ENCODE results near the gene CCNL2.

GRCh38 chr1:1426496-1427105 is 27.5 kb upstream of the CCNL2 start:
- TF ChIP-seq, protein P1, sequence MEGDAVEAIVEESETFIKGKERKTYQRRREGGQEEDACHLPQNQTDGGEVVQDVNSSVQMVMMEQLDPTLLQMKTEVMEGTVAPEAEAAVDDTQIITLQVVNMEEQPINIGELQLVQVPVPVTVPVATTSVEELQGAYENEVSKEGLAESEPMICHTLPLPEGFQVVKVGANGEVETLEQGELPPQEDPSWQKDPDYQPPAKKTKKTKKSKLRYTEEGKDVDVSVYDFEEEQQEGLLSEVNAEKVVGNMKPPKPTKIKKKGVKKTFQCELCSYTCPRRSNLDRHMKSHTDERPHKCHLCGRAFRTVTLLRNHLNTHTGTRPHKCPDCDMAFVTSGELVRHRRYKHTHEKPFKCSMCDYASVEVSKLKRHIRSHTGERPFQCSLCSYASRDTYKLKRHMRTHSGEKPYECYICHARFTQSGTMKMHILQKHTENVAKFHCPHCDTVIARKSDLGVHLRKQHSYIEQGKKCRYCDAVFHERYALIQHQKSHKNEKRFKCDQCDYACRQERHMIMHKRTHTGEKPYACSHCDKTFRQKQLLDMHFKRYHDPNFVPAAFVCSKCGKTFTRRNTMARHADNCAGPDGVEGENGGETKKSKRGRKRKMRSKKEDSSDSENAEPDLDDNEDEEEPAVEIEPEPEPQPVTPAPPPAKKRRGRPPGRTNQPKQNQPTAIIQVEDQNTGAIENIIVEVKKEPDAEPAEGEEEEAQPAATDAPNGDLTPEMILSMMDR (IDR thresholded peaks at IDR 0.05) = no peak
- no peak for TF ChIP-seq POLR2A (IDR thresholded peaks at IDR 0.05)
